ENCODE measurements around the gene ST7L. TPM values are rescaled to one million over a fixed set of nuclear protein-coding genes. Genes with fewer than 3 reads are reported as not detected.

ST7L gene
- total RNA-seq, 1 donor from 2014 or later: 13.2 TPM

DNA sequence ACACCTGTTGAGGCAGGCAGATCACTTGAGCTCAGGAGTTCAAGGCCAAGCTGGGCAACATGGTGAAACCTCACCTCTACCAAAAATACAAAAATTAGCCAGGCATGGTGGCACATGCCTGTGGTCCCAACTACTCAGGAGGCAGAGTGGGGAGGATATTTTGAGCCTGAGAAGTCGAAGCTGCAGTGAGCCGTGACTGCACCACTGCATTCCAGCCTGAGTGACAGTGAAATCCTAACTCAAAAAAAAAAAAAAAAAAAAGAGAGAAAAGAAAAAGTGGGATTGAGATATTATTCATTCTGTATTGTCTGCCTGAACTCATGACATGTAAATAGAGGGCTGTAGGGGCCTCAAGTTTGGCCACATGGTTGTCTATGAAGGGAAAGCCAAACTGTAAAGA, 72.9 kb downstream of the ST7L start:
- intact Hi-C loops (cut with micrococcal nuclease): no loop called here

DNA sequence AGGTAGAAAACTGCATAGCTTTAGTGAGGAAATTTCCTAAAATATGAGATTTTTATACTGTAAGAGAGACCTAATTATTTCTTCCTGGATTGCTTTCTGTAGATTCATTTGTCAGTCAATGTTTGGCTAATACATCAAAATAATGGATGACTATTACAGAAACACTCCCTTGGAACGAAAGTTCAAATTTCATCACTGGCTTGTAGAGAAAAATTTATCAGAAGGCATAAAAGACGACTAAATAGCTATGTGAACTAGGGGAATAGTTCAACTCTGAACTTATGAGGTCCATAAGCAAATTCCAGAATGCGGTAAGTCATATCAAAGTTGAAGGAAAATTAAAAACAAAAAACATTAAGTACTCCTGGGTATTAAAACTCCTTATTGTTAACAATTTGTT, 74.2 kb downstream of the ST7L start:
- intact Hi-C loops (cut with micrococcal nuclease): no loop called here

- intact Hi-C loops (cut with micrococcal nuclease): no loop called here
Measured at GRCh38 chr1:112544011-112544688, 74.8 kb downstream of the ST7L start.

DNA sequence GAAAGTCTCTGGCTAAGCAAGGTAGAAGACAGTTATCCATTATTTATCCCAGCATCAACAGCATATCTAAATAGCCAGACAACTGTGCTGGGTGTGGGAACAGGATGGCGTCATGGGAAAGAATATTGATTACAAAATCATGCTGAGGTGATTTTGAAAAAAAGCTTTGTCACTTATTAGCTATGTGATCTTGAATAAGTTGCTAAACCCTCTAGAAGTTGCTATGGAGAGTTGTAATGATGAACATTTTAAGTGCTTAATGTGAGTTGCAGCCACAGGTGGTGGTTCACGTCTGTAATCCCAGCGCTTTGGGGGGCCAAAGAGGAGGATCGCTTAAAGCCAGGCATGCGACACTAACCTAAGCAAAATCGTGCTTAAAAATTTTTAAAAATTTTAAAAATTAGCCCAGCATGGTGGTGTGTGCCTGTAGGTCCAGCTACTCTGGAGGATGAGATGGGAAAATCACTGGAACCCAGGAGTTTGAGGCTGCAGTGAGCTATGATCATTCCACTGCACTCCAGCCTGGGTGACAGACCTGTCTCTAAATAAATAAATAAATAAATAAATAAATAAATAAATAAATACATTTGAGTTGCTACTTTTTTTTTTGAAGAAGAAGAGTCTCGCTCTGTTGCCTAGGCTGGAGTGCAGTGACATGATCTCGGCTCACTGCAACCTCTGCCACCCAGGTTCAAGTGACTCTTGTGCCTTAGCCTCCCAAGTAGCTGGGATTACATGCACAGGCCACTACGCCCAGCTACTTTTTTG, 76.6 kb downstream of the ST7L start:
- intact Hi-C loops (cut with micrococcal nuclease): no loop called here

DNA sequence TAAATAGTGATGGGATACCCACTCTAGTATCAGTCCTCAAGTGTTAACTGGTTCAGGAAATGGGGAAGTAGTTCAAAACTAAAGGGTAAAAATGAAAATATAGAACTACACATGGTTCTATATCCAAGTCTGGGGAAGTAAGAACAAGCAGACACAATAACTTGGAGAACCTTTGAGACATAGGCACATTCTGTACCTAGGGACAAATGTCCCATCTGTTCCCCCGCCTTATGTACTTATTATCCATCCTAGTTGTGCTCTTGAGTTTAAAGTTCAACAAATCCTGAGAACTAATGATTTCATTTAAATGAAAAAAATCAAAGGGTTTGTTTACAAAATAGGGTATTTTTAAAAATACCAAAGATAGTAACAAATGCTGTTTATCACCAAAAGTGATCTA, 77.6 kb downstream of the ST7L start:
- intact Hi-C loops (cut with micrococcal nuclease): no loop called here

DNA sequence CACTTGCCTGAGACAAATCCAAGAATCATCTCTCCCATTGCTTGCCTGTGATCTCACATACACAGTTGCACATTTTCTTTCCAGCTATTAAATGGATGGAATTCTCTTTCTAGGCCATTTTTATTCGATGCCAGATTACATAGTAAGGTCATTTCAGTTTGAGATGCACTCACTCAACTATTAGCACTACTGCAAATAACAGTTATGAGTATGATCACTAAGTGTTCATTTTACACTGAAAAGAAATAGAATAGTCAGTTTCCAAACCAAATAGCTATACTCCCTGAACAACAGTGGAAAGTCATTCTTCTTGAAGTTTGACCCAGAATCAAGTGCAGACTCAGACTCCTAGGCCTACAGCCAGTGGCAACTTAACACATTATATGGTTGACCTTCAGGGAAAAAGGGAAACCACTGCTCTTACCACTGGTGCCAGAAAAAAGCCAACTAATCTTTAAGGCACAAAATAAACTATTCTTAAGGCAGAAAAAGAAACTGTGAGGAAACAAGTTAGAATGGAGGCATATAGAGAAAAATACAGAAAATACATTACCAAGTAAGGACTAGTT, 78.6 kb downstream of the ST7L start:
- intact Hi-C loops (cut with micrococcal nuclease): no loop called here

GRCh38 chr1:112538883-112539282, 80.1 kb downstream of the ST7L start:
- intact Hi-C loops (cut with micrococcal nuclease): no loop called here

DNA sequence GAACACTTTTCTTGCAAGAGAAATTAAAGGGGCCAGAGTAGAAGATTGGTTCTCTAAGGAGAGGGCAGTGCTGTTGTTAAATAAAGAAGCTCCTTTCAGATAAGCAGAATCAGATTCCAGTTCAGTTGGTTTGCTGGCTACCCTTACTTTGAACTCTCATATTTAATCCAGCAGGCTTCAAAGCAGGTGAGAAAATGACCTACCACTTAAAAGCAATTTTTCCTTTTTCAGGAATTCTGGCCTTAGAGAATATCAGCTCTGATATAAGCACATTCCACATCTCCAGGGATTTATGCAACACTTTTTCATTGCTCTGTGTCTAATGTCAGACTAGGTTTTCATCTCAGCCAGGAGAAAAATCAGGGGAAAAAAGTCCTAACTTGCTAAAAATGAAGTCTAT, 81.5 kb downstream of the ST7L start:
- intact Hi-C loops (cut with micrococcal nuclease): no loop called here

GRCh38 chr1:112536561-112536960, 82.4 kb downstream of the ST7L start:
- intact Hi-C loops (cut with micrococcal nuclease): no loop called here

DNA sequence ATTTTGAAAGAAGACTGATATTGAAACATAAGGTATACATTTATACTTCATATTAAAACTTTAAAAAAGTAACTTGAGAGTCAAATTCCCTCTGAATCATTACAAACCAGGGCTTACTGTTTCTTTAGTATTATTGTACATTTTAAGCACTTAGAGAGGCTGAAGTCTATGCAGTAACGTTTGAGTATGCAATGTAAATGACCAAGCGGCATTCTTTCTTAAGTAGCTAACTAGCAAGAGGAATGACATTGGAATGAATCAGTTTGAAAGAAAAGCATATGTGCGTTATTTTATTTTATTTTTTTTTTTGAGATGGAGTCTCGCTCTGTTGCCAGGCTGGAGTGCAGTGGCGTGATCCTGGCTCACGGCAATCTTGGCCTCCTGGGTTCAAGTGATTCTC, 85.9 kb downstream of the ST7L start:
- intact Hi-C loops (cut with micrococcal nuclease): no loop called here

DNA sequence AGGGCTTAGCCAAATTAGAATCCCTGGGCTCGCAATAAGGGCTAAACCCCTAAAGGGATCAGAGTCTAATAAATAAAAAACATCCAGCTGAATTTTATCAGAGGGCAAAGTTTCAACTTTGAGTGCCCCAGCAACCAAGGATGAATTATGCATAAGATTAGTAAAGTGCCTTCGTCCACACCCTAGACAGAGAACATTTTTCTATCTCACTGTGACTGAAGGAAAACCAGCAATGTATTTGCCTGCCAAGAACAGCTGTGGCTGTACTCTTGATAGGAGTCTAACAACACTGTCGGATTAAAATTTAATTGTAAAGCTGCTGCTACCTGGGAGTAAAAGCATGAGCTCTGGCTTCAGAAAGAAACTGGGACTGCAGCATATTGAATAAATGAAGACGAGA, 86.9 kb downstream of the ST7L start:
- intact Hi-C loops (cut with micrococcal nuclease): no loop called here

GRCh38 chr1:112530832-112531231, 88.1 kb downstream of the ST7L start:
- intact Hi-C loops (cut with micrococcal nuclease): no loop called here

- intact Hi-C loops (cut with micrococcal nuclease): no loop called here
Measured at GRCh38 chr1:112529301-112529700, 89.6 kb downstream of the ST7L start.

- intact Hi-C loops (cut with micrococcal nuclease): no loop called here
Measured at GRCh38 chr1:112528076-112528475, 90.9 kb downstream of the ST7L start.

GRCh38 chr1:112527266-112528010, 91.5 kb downstream of the ST7L start:
- intact Hi-C loops (cut with micrococcal nuclease): no loop called here

- intact Hi-C loops (cut with micrococcal nuclease): no loop called here
Measured at GRCh38 chr1:112524986-112525385, 94.0 kb downstream of the ST7L start.

- intact Hi-C loops (cut with micrococcal nuclease): no loop called here
Measured at GRCh38 chr1:112524251-112524650, 94.7 kb downstream of the ST7L start.

GRCh38 chr1:112522621-112523020, 96.3 kb downstream of the ST7L start:
- intact Hi-C loops (cut with micrococcal nuclease): no loop called here

- intact Hi-C loops (cut with micrococcal nuclease): no loop called here
Measured at GRCh38 chr1:112520166-112520565, 98.8 kb downstream of the ST7L start.

- intact Hi-C loops (cut with micrococcal nuclease): no loop called here
Measured at GRCh38 chr1:112518186-112518585, 100.8 kb downstream of the ST7L start.

DNA sequence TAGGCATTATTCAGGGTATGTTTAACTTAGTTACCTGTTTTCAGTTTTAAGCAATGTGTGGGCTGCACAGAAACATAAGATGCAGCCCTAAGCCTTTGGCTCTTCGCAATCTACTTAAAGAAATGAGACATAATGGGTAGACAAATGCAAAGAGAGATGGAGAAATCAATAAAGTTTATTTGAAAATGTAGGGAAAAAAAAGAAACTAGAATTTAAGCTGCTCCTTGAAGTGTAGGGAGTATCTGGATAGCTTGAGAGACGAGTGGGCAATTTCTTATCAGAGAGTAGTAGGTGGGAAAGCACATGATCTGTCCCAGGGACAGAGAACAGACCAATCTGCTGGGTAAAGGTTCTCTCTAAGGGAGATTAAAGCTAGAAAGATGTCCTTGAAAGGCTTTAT, 101.3 kb downstream of the ST7L start:
- intact Hi-C loops (cut with micrococcal nuclease): no loop called here

DNA sequence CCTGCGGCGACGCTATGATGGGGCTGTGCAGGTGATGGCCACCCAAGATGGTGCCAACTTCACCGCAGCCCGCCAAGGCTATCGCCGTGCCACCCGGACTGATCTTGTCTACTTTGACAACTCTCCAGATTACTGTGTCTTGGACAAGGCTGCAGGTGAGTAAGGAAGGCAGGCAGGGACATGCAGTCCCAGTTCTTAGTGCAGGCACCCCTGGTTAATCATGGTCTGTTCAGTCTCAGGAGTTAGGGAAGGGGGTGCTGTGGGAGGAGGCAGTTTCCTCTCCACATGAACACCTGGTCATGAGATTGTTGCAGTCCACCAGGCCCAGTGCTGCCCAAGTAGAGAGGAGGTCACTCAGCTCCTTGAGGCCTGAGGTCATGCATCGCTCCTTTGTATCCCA, 101.7 kb downstream of the ST7L start:
- intact Hi-C loops (cut with micrococcal nuclease): no loop called here
